Right atrium auricular region (tissue), 2 donors: Measurements from ENCODE around the gene UGT1A5. TPM values are rescaled to one million over a fixed set of nuclear protein-coding genes. Genes with fewer than 3 reads are reported as not detected.

Experiments
- DNase-seq: peaks from one replicate; pipeline ENCODE4 v3.0.0-alpha.2; 2019; ENCODE audit warnings: low spot score
- H3K27ac ChIP-seq, 2 donors: fragments of 200-600 bp; sonication (generic); 1 replicate in 1 of 2; 2 replicates in 1 of 2; pipeline ENCODE4 v1.5.1; 2016 to 2019
- H3K27me3 ChIP-seq, 2 donors: fragments of 200-600 bp; sonication (generic); one replicate each; pipeline versions ENCODE4 v1.5.1 to v1.6.0; 2017 to 2019
- H3K36me3 ChIP-seq: fragments of 200-600 bp; sonication (generic); one replicate; pipeline ENCODE4 v1.5.1; 2016
- H3K4me1 ChIP-seq, 2 donors: fragments of 200-600 bp; sonication (generic); one replicate each; pipeline versions ENCODE4 v1.5.1 to v1.6.0; 2017 to 2019
- H3K4me3 ChIP-seq, 2 donors: fragments of 200-600 bp; sonication (generic); 1 replicate in 1 of 2; 2 replicates in 1 of 2; pipeline ENCODE4 v1.5.1; 2017 to 2019; ENCODE audit warnings: mild to moderate bottlenecking in 1 of 2, moderate library complexity in 1 of 2
- H3K9me3 ChIP-seq, 2 donors: fragments of 200-600 bp; sonication (generic); one replicate each; pipeline ENCODE4 v1.5.1; 2019
- total RNA-seq, 2 donors: library from RNA; depleted of rRNA; stranded (reverse); fragments of >200 nt; gene quantifications; one replicate each; pipeline ENCODE4 v1.1.0, GENCODE V29; 2016
- TF ChIP-seq, protein P1 (sequence below), 2 donors: fragments of 200-600 bp; sonication (generic); IDR thresholded peaks; one replicate each; pipeline ENCODE4 v1.5.1; 2019; ENCODE audit warnings: antibody characterized with exemption in 2 of 2

UGT1A5 gene
- total RNA-seq, 2 donors from 2014 or later = not detected

GRCh38 chr2:233673896-233674295 lies 38.8 kb upstream of the UGT1A5 start:
- H3K27me3 ChIP-seq = no peaks in the 10 kb centered on the region
- no peak overlapping the region for H3K27ac ChIP-seq
- no peak for DNase-seq
- H3K4me1 ChIP-seq = no peaks in the 10 kb centered on the region
- no peaks in the 10 kb centered on the region for H3K36me3 ChIP-seq
- H3K4me3 ChIP-seq = no peak overlapping the region
- TF ChIP-seq, protein P1, sequence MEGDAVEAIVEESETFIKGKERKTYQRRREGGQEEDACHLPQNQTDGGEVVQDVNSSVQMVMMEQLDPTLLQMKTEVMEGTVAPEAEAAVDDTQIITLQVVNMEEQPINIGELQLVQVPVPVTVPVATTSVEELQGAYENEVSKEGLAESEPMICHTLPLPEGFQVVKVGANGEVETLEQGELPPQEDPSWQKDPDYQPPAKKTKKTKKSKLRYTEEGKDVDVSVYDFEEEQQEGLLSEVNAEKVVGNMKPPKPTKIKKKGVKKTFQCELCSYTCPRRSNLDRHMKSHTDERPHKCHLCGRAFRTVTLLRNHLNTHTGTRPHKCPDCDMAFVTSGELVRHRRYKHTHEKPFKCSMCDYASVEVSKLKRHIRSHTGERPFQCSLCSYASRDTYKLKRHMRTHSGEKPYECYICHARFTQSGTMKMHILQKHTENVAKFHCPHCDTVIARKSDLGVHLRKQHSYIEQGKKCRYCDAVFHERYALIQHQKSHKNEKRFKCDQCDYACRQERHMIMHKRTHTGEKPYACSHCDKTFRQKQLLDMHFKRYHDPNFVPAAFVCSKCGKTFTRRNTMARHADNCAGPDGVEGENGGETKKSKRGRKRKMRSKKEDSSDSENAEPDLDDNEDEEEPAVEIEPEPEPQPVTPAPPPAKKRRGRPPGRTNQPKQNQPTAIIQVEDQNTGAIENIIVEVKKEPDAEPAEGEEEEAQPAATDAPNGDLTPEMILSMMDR (IDR thresholded peaks at IDR 0.05) = no peak
- H3K9me3 ChIP-seq = no peaks in the 10 kb centered on the region

DNA sequence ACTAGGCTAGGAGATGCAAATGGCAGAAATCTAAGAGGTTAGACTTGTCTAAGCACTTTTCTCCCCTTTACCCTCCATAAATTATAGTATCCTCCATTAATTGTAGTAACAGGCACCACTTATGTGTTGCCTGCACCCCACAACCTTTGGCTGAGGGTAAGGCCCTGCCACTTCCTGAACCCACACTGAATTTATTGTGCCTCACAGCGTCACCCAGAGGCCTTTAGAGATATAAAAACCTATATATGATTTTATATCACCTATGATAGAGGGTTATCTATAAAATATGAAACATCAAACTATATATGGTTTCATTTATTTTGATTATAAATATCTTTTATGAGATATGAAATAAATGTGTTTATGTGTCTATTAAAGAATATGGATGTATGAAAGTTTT lies 38.4 kb upstream of the UGT1A5 start:
- DNase-seq = no peak
- H3K4me3 ChIP-seq = no peak overlapping the region
- H3K4me1 ChIP-seq = no peaks in the 10 kb centered on the region
- H3K27me3 ChIP-seq = no peaks in the 10 kb centered on the region
- no peaks in the 10 kb centered on the region for H3K9me3 ChIP-seq
- no peaks in the 10 kb centered on the region for H3K36me3 ChIP-seq
- TF ChIP-seq, protein P1 (IDR thresholded peaks at IDR 0.05) = no peak
- no peak overlapping the region for H3K27ac ChIP-seq

GRCh38 chr2:233674995-233675394 lies 37.7 kb upstream of the UGT1A5 start:
- H3K4me3 ChIP-seq = no peak overlapping the region
- no peaks in the 10 kb centered on the region for H3K27me3 ChIP-seq
- no peak for DNase-seq
- H3K4me1 ChIP-seq = no peaks in the 10 kb centered on the region
- H3K36me3 ChIP-seq = no peaks in the 10 kb centered on the region
- no peaks in the 10 kb centered on the region for H3K9me3 ChIP-seq
- no peak overlapping the region for H3K27ac ChIP-seq
- TF ChIP-seq, protein P1 (IDR thresholded peaks at IDR 0.05) = no peak

DNA sequence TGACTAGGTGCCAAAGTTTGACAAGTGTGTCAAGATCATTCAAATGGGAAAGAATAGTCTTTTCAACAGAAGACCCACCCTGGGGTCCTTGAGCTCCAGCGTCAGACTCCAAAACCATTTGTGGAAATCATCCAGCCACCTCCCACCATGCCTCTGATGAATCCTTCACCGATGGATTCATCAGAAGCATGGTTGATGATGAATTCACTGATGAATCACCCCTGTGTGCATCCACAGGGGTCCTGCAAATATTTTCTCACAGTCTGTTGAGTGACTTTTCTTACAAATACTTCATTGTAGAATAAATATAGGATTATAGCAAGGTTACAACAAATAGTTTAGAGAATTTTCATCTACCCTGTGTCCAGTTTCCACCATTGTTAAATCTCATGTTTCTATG lies 36.7 kb upstream of the UGT1A5 start:
- Histone ChIP-seq H3K27me3 (no peaks in the 10 kb centered on the region), H3K9me3 (no peaks in the 10 kb centered on the region), H3K36me3 (no peaks in the 10 kb centered on the region), H3K4me1 (no peaks in the 10 kb centered on the region), H3K27ac (no peak overlapping the region), H3K4me3 (no peak overlapping the region)
- DNase-seq = no peak
- TF ChIP-seq, protein P1 (IDR thresholded peaks at IDR 0.05) = no peak

DNA sequence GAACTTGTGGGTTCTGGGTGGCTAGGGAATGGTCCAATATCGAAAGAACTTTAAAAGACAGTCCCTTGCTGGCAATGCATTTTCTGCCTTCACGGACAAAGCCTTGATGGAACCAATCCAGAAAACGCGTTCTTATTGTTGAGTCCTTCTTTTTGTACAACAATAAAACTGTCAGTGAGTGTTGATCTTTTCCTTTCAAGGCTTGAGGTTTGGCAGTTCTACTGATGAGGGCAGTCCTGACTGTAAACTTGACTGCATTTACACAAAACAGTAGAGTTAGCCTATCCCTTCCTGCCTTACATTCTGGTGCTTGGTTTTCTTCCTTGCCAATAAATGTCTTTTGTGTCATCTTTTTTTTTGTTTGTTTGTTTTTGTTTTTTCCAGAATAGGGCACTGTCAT lies 33.5 kb upstream of the UGT1A5 start:
- no peak for DNase-seq
- Histone ChIP-seq H3K36me3 (no peaks in the 10 kb centered on the region), H3K4me3 (no peak overlapping the region), H3K4me1 (no peaks in the 10 kb centered on the region), H3K9me3 (no peaks in the 10 kb centered on the region), H3K27ac (no peak overlapping the region), H3K27me3 (no peaks in the 10 kb centered on the region)
- TF ChIP-seq, protein P1 (IDR thresholded peaks at IDR 0.05) = no peak

DNA sequence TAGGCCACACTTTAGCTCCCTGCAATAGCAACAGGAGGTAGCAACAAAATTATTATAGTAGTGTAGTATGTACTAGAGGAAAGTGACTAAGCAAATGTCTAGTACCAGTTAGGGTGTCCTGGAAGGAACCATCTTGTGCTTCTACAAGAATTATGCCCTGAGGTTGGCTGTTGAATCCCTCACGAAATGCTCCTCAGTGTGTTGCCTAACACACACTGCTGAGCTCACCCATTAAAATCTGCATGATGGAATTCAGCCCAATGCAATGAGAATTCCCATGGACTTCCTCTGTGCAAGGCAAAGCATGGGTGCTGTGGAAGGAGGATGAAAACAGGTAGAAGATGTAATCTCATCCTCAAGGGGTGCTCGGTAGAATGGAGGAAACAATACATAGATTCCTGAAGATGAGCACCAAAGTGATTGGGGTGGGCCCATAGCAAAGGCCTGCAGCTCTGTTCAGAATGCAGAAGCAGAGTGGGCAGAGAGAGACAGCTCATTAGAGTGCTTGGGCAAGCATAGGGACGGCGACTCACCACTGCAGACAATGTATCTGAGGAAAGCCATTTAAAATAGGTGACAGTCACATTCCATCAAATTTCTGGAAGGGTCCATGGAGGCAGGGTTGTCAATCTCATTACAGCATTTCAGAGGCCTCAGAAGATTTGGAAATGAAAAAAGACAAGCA lies 32.2 kb upstream of the UGT1A5 start:
- Histone ChIP-seq H3K36me3 (no peaks in the 10 kb centered on the region), H3K27me3 (no peaks in the 10 kb centered on the region), H3K9me3 (no peaks in the 10 kb centered on the region), H3K27ac (no peak overlapping the region), H3K4me3 (no peak overlapping the region), H3K4me1 (no peaks in the 10 kb centered on the region)
- TF ChIP-seq, protein P1 (IDR thresholded peaks at IDR 0.05) = no peak
- DNase-seq = no peak
